ENCODE results near the gene CCDC185. TPM values are rescaled to one million over a fixed set of nuclear protein-coding genes. Genes with fewer than 3 reads are reported as not detected.

CCDC185 gene
- total and polyA plus RNA-seq, 2 donors (not counting 1 experiment from before 2014, with no cell fraction given) = not detected

- no peak overlapping the region for H3K4me2 ChIP-seq (ENCODE audit: extremely low read depth, insufficient read depth, low read length)
- no peaks in the 10 kb centered on the region for H3K36me3 ChIP-seq (ENCODE audit: control insufficient read depth, insufficient read depth, low read length)
These were observed 40.3 kb upstream of the CCDC185 start for GRCh38 chr1:223352944-223353343.

GRCh38 chr1:223353939-223354338, 39.3 kb upstream of the CCDC185 start:
- no peaks in the 10 kb centered on the region for H4K20me1 ChIP-seq (ENCODE audit: control insufficient read depth, extremely low read depth, insufficient read depth, low read length)
- no peaks in the 10 kb centered on the region for H3K79me2 ChIP-seq (ENCODE audit: control insufficient read depth, insufficient read depth, low read length)
- H3K4me2 ChIP-seq (ENCODE audit: extremely low read depth, insufficient read depth, low read length) = no peak overlapping the region
- no peaks in the 10 kb centered on the region for H3K36me3 ChIP-seq (ENCODE audit: control insufficient read depth, insufficient read depth, low read length)
- peaks cover 14% of the 10 kb centered on the region for H3K27me3 ChIP-seq (ENCODE audit: control insufficient read depth, insufficient read depth, low read length)
- H3K9ac ChIP-seq (ENCODE audit: insufficient read depth, low read length) = no peak overlapping the region
- H2AFZ ChIP-seq (ENCODE audit: low read length) = no peak overlapping the region
- H3K27ac ChIP-seq (ENCODE audit: insufficient read depth, low read length) = no peak overlapping the region
- no peaks in the 10 kb centered on the region for H3K4me1 ChIP-seq (ENCODE audit: control insufficient read depth, extremely low read depth, insufficient read depth, low read length)
- H3K9me3 ChIP-seq (ENCODE audit: control insufficient read depth, insufficient read depth, low read depth, low read length) = no peaks in the 10 kb centered on the region
- TF ChIP-seq CTCF (conservative IDR thresholded peaks at IDR 0.05 in 1 of 2, IDR thresholded peaks at IDR 0.05 in 1 of 2; ENCODE audit: low read depth in 1 of 2, low read length in 2 of 2) (no peak), EZH2 (IDR thresholded peaks at IDR 0.05; ENCODE audit: low read length, missing control alignments) (peak; percentile 13)
- H3K4me3 ChIP-seq (replicated peaks in 1 of 4; ENCODE audit: control extremely low read depth in 1 of 4, insufficient read depth in 1 of 4, low read depth in 3 of 4, low read length in 4 of 4) = no peak overlapping the region
- no peak for DNase-seq (ENCODE audit: low read depth in 2 of 2)

More at GRCh38 chr1:223352944-223353343, 40.3 kb upstream of the CCDC185 start:
- Histone ChIP-seq H3K79me2 (ENCODE audit: control insufficient read depth, insufficient read depth, low read length) (no peaks in the 10 kb centered on the region), H2AFZ (ENCODE audit: low read length) (no peak overlapping the region), H3K9me3 (ENCODE audit: control insufficient read depth, insufficient read depth, low read depth, low read length) (no peaks in the 10 kb centered on the region), H3K4me1 (ENCODE audit: control insufficient read depth, extremely low read depth, insufficient read depth, low read length) (no peaks in the 10 kb centered on the region), H4K20me1 (ENCODE audit: control insufficient read depth, extremely low read depth, insufficient read depth, low read length) (no peaks in the 10 kb centered on the region), H3K27ac (ENCODE audit: insufficient read depth, low read length) (no peak overlapping the region), H3K9ac (ENCODE audit: insufficient read depth, low read length) (no peak overlapping the region), H3K4me3 (replicated peaks in 1 of 4; ENCODE audit: control extremely low read depth in 1 of 4, insufficient read depth in 1 of 4, low read depth in 3 of 4, low read length in 4 of 4) (no peak overlapping the region), H3K27me3 (ENCODE audit: control insufficient read depth, insufficient read depth, low read length) (peaks cover 12% of the 10 kb centered on the region)
- no peak for DNase-seq (ENCODE audit: low read depth in 2 of 2)
- TF ChIP-seq CTCF (conservative IDR thresholded peaks at IDR 0.05 in 1 of 2, IDR thresholded peaks at IDR 0.05 in 1 of 2; ENCODE audit: low read depth in 1 of 2, low read length in 2 of 2) (no peak), EZH2 (IDR thresholded peaks at IDR 0.05; ENCODE audit: low read length, missing control alignments) (no peak)

GRCh38 chr1:223355699-223356098, 37.5 kb upstream of the CCDC185 start:
- no peak overlapping the region for H2AFZ ChIP-seq (ENCODE audit: low read length)
- H3K9me3 ChIP-seq (ENCODE audit: control insufficient read depth, insufficient read depth, low read depth, low read length) = no peaks in the 10 kb centered on the region
- H3K36me3 ChIP-seq (ENCODE audit: control insufficient read depth, insufficient read depth, low read length) = no peaks in the 10 kb centered on the region
- H3K79me2 ChIP-seq (ENCODE audit: control insufficient read depth, insufficient read depth, low read length) = no peaks in the 10 kb centered on the region
- no peak for DNase-seq (ENCODE audit: low read depth in 2 of 2)
- no peaks in the 10 kb centered on the region for H3K4me1 ChIP-seq (ENCODE audit: control insufficient read depth, extremely low read depth, insufficient read depth, low read length)
- H3K4me2 ChIP-seq (ENCODE audit: extremely low read depth, insufficient read depth, low read length) = no peak overlapping the region
- peaks cover 14% of the 10 kb centered on the region for H3K27me3 ChIP-seq (ENCODE audit: control insufficient read depth, insufficient read depth, low read length)
- H3K27ac ChIP-seq (ENCODE audit: insufficient read depth, low read length) = no peak overlapping the region
- H4K20me1 ChIP-seq (ENCODE audit: control insufficient read depth, extremely low read depth, insufficient read depth, low read length) = no peaks in the 10 kb centered on the region
- no peak overlapping the region for H3K9ac ChIP-seq (ENCODE audit: insufficient read depth, low read length)
- no peak for TF ChIP-seq EZH2 (IDR thresholded peaks at IDR 0.05; ENCODE audit: low read length, missing control alignments)
- no peak for TF ChIP-seq CTCF (conservative IDR thresholded peaks at IDR 0.05 in 1 of 2, IDR thresholded peaks at IDR 0.05 in 1 of 2; ENCODE audit: low read depth in 1 of 2, low read length in 2 of 2)
- H3K4me3 ChIP-seq (replicated peaks in 1 of 4; ENCODE audit: control extremely low read depth in 1 of 4, insufficient read depth in 1 of 4, low read depth in 3 of 4, low read length in 4 of 4) = no peak overlapping the region
